ENCODE results near the gene CTRB2. TPM values are rescaled to one million over a fixed set of nuclear protein-coding genes. Genes with fewer than 3 reads are reported as not detected.

Gene CTRB2
- total and polyA plus RNA-seq, 2 of the 8 experiments (the other 6 are each of a cell fraction or from before 2014, with no cell fraction given), result not detected

DNA sequence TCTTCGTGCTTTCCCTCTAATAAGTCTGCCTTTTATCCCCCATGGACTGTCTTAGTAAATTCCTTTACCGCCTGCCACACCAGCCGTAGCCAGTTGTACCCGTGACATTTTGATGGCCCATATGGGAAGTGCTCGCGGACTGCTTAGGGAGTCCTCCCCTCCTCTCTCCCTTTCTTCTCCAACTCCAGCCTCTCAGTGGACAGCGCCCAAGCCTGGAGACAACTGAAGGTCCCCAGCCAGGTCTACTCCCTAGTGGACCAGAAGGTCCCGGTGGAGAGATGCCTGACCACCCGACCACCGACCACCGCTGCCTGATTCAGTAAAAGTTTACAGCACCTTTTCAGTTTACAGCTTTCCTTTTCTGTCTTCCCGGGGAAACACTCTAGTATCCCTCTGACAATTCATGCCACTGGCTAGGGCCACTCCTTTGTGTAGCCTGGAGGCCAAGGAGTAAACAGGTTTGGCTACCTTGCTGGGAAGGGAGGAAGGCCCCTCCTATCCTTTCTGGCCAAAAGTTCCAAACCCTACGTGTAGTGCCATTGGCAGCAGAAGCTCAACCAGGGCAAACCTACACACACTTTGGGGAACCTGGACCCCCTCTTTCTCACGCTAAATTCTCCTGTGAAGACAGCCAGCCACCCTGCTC is 18.0 kb downstream of the CTRB2 start:
- H3K9me3 ChIP-seq (ENCODE audit: insufficient read depth in 2 of 2, low read depth in 1 of 2, low read length in 1 of 2), result no peaks in the 10 kb centered on the region
- H3K14ac ChIP-seq (ENCODE audit: insufficient read length), result no peak overlapping the region
- FAIRE-seq, result no peak
- no peaks in the 10 kb centered on the region for H3K36me3 ChIP-seq (ENCODE audit: control insufficient read depth in 2 of 4, insufficient read depth in 4 of 4, low read length in 3 of 4)
- H2BK5ac ChIP-seq (ENCODE audit: low read depth, low read length), result no peak overlapping the region
- H3K23me2 ChIP-seq (ENCODE audit: low read depth, low read length), result no peaks in the 10 kb centered on the region
- H3K4me3 ChIP-seq (ENCODE audit: extremely low read depth in 1 of 4, insufficient read depth in 2 of 4, low read depth in 3 of 4, low read length in 4 of 4), result no peak overlapping the region
- H3K9ac ChIP-seq (replicated peaks in 1 of 4; ENCODE audit: extremely low read depth in 1 of 4, low read depth in 3 of 4, low read length in 3 of 4), result no peak overlapping the region
- no peaks in the 10 kb centered on the region for H3K27me3 ChIP-seq (replicated peaks in 1 of 4; ENCODE audit: control insufficient read depth in 3 of 4, extremely low read depth in 1 of 4, insufficient read depth in 3 of 4, low read length in 3 of 4)
- no peak overlapping the region for H3K56ac ChIP-seq (replicated peaks; ENCODE audit: insufficient read length, low read depth, low read length)
- H2BK120ac ChIP-seq (replicated peaks; ENCODE audit: low read depth, low read length), result no peak overlapping the region
- H4K5ac ChIP-seq (ENCODE audit: insufficient read length, low read depth, low read length), result no peak overlapping the region
- no peaks in the 10 kb centered on the region for H3K4me1 ChIP-seq (replicated peaks in 1 of 4; ENCODE audit: control insufficient read depth in 3 of 4, insufficient read depth in 4 of 4, low read length in 3 of 4)
- H2BK15ac ChIP-seq (ENCODE audit: low read length), result no peak overlapping the region
- no peak for DNase-seq (ENCODE audit: low read depth in 1 of 2, low spot score in 2 of 2)
- no peaks in the 10 kb centered on the region for H4K20me1 ChIP-seq (replicated peaks in 1 of 2; ENCODE audit: control insufficient read depth in 1 of 2, insufficient read depth in 2 of 2, low read length in 2 of 2)
- no peak overlapping the region for H2AFZ ChIP-seq (ENCODE audit: low read length)
- POLR2A ChIA-PET (ENCODE audit: partially characterized antibody), result interaction anchor here (0.9 kb wide), 1 partner anchor 22 kb away, joined by 3 read pairs; no protein-coding TSS in a partner anchor
- TF ChIP-seq GTF2F1 (IDR thresholded peaks at IDR 0.05; ENCODE audit: borderline replicate concordance, low read depth, low read length) (no peak), BRCA1 (IDR thresholded peaks at IDR 0.05; ENCODE audit: low read depth, low read length) (no peak), PHF8 (conservative IDR thresholded peaks at IDR 0.05; ENCODE audit: low read depth, low read length) (no peak), JUND (IDR thresholded peaks at IDR 0.05; ENCODE audit: low read length) (no peak), CEBPB (IDR thresholded peaks at IDR 0.05; ENCODE audit: low read depth, low read length) (no peak), RXRA (IDR thresholded peaks at IDR 0.05; ENCODE audit: insufficient read depth, low read depth, low read length) (no peak), YY1 (IDR thresholded peaks at IDR 0.05; ENCODE audit: low read depth, low read length) (no peak)
- TF ChIP-seq, protein P1, sequence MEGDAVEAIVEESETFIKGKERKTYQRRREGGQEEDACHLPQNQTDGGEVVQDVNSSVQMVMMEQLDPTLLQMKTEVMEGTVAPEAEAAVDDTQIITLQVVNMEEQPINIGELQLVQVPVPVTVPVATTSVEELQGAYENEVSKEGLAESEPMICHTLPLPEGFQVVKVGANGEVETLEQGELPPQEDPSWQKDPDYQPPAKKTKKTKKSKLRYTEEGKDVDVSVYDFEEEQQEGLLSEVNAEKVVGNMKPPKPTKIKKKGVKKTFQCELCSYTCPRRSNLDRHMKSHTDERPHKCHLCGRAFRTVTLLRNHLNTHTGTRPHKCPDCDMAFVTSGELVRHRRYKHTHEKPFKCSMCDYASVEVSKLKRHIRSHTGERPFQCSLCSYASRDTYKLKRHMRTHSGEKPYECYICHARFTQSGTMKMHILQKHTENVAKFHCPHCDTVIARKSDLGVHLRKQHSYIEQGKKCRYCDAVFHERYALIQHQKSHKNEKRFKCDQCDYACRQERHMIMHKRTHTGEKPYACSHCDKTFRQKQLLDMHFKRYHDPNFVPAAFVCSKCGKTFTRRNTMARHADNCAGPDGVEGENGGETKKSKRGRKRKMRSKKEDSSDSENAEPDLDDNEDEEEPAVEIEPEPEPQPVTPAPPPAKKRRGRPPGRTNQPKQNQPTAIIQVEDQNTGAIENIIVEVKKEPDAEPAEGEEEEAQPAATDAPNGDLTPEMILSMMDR (IDR thresholded peaks at IDR 0.05; ENCODE audit: control extremely low read depth in 1 of 3, insufficient read depth in 1 of 3, low read depth in 1 of 3, low read length in 3 of 3), result no peak
- TF ChIP-seq, protein P2, sequence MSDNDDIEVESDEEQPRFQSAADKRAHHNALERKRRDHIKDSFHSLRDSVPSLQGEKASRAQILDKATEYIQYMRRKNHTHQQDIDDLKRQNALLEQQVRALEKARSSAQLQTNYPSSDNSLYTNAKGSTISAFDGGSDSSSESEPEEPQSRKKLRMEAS (IDR thresholded peaks at IDR 0.05), result no peak
- H2BK12ac ChIP-seq (ENCODE audit: low read depth, low read length), result no peak overlapping the region
- H2AK5ac ChIP-seq (ENCODE audit: low read depth, low read length), result no peak overlapping the region
- no peaks in the 10 kb centered on the region for H3K79me1 ChIP-seq (ENCODE audit: low read depth, low read length)
- H3K27ac ChIP-seq (ENCODE audit: low read depth, low read length), result no peak overlapping the region
- 88% methylated on average over 14 of the region's 14 CpGs; no CpG with 5 or more reads in 1 of the 2 experiments for WGBS, 2 experiments (ENCODE audit: extremely low coverage in 1 of 2, insufficient coverage in 1 of 2, insufficient read length in 1 of 2, insufficient replicate concordance in 2 of 2, low coverage in 1 of 2, low lambda C conversion rate in 2 of 2, missing lambda C conversion rate in 1 of 2)
- CTCF ChIA-PET (ENCODE audit: partially characterized antibody), result interaction anchor here (1.0 to 5.8 kb wide), 4 partner anchors 11 to 326 kb away, joined by 3 to 29 read pairs (median 4); no protein-coding TSS in a partner anchor
- H3K18ac ChIP-seq (ENCODE audit: extremely low read depth, low read length), result no peak overlapping the region
- H3K79me2 ChIP-seq (ENCODE audit: control insufficient read depth in 1 of 2, insufficient read depth in 2 of 2, low read length in 2 of 2), result no peaks in the 10 kb centered on the region
- no peak overlapping the region for H3K23ac ChIP-seq (ENCODE audit: insufficient read length)
- H4K8ac ChIP-seq (ENCODE audit: extremely low read depth, insufficient read depth, low read length), result peak overlapping the region; percentile 57; the same call in 1 of the 2 replicates
- no peak overlapping the region for H3K4ac ChIP-seq (replicated peaks; ENCODE audit: insufficient read length, low read depth, low read length)
- no peak overlapping the region for H2BK20ac ChIP-seq (ENCODE audit: low read length)
- no peak overlapping the region for H3K4me2 ChIP-seq (ENCODE audit: insufficient read depth in 1 of 2, low read depth in 2 of 2, low read length in 2 of 2)
- H4K91ac ChIP-seq (replicated peaks; ENCODE audit: insufficient read length, low read length), result no peak overlapping the region
